Mucosa of stomach (tissue), 1 donor: Measurements from ENCODE around the gene IBA57.

Experiments
- H3K27me3 ChIP-seq: one replicate; pipeline ENCODE4 v1.7.0; 2013; ENCODE audit warnings: mild to moderate bottlenecking, low read length; ENCODE audit not compliant: control insufficient read depth, insufficient read depth
- H3K36me3 ChIP-seq: one replicate; pipeline ENCODE4 v1.7.0; 2013; ENCODE audit warnings: low read length; ENCODE audit not compliant: control insufficient read depth, insufficient read depth
- H3K4me1 ChIP-seq: one replicate; pipeline ENCODE4 v1.7.0; 2013; ENCODE audit warnings: mild to moderate bottlenecking, low read length; ENCODE audit not compliant: control insufficient read depth, insufficient read depth
- H3K4me3 ChIP-seq: one replicate; pipeline ENCODE4 v1.7.0; 2013; ENCODE audit warnings: low read length
- H3K9ac ChIP-seq: one replicate; pipeline ENCODE4 v1.7.0; 2013; ENCODE audit warnings: mild to moderate bottlenecking, low read length, moderate library complexity
- H3K9me3 ChIP-seq: one replicate; pipeline ENCODE4 v1.7.0; 2013; ENCODE audit warnings: mild to moderate bottlenecking, low read length, moderate library complexity; ENCODE audit not compliant: control insufficient read depth
- donor health status: Pancreatic carcinoma.

Gene IBA57

GRCh38 chr1:228139931-228140723 is 25.5 kb upstream of the IBA57 start, which contains the start of gene GUK1:
Gene GUK1, plus strand, starts transcription at chr1:228140279. Its CDS starts 24 bp downstream, at chr1:228140303.
- Histone ChIP-seq H3K9ac (peak within 1 kb of the TSS; percentile 93), H3K36me3 (no peaks in the 10 kb centered on the region), H3K4me3 (peak within 1 kb of the TSS; percentile 88), H3K27me3 (no peaks in the 10 kb centered on the region), H3K9me3 (no peaks in the 10 kb centered on the region), H3K4me1 (peaks cover 43% of the 10 kb centered on the region)

- Histone ChIP-seq H3K9ac (peak overlapping the region; percentile 93), H3K4me1 (peaks cover 43% of the 10 kb centered on the region), H3K4me3 (peak overlapping the region; percentile 88), H3K27me3 (no peaks in the 10 kb centered on the region), H3K9me3 (no peaks in the 10 kb centered on the region), H3K36me3 (no peaks in the 10 kb centered on the region)
Measured at GRCh38 chr1:228140724-228141225, 24.8 kb upstream of the IBA57 start.

- H3K4me3 ChIP-seq = peak overlapping the region; percentile 88
- H3K36me3 ChIP-seq = no peaks in the 10 kb centered on the region
- H3K9me3 ChIP-seq = no peaks in the 10 kb centered on the region
- H3K9ac ChIP-seq = peak overlapping the region; percentile 93
- H3K4me1 ChIP-seq = peaks cover 43% of the 10 kb centered on the region
- H3K27me3 ChIP-seq = no peaks in the 10 kb centered on the region
Measured at GRCh38 chr1:228141226-228142044, 24.2 kb upstream of the IBA57 start.

GRCh38 chr1:228142155-228142691 is 23.4 kb upstream of the IBA57 start:
- Histone ChIP-seq H3K9ac (peak overlapping the region; percentile 93), H3K36me3 (peaks cover 4% of the 10 kb centered on the region), H3K4me1 (peaks cover 43% of the 10 kb centered on the region), H3K27me3 (no peaks in the 10 kb centered on the region), H3K4me3 (peak overlapping the region; percentile 88), H3K9me3 (no peaks in the 10 kb centered on the region)

GRCh38 chr1:228142701-228143136 is 22.9 kb upstream of the IBA57 start:
- peaks cover 43% of the 10 kb centered on the region for H3K4me1 ChIP-seq
- H3K9me3 ChIP-seq = no peaks in the 10 kb centered on the region
- peaks cover 4% of the 10 kb centered on the region for H3K36me3 ChIP-seq
- no peak overlapping the region for H3K9ac ChIP-seq
- H3K4me3 ChIP-seq = no peak overlapping the region
- no peaks in the 10 kb centered on the region for H3K27me3 ChIP-seq

GRCh38 chr1:228143480-228144192 is 22.0 kb upstream of the IBA57 start:
- Histone ChIP-seq H3K4me1 (peaks cover 50% of the 10 kb centered on the region), H3K4me3 (no peak overlapping the region), H3K36me3 (peaks cover 4% of the 10 kb centered on the region), H3K27me3 (no peaks in the 10 kb centered on the region), H3K9me3 (no peaks in the 10 kb centered on the region), H3K9ac (no peak overlapping the region)

GRCh38 chr1:228144193-228144992 is 21.2 kb upstream of the IBA57 start:
- H3K27me3 ChIP-seq = no peaks in the 10 kb centered on the region
- H3K9me3 ChIP-seq = no peaks in the 10 kb centered on the region
- no peak overlapping the region for H3K4me3 ChIP-seq
- H3K9ac ChIP-seq = no peak overlapping the region
- H3K4me1 ChIP-seq = peaks cover 56% of the 10 kb centered on the region
- H3K36me3 ChIP-seq = peaks cover 4% of the 10 kb centered on the region

GRCh38 chr1:228144993-228145343 is 20.6 kb upstream of the IBA57 start:
- Histone ChIP-seq H3K4me3 (no peak overlapping the region), H3K9ac (no peak overlapping the region), H3K4me1 (peaks cover 60% of the 10 kb centered on the region), H3K36me3 (peaks cover 4% of the 10 kb centered on the region), H3K27me3 (no peaks in the 10 kb centered on the region), H3K9me3 (no peaks in the 10 kb centered on the region)

- Histone ChIP-seq H3K4me3 (no peak overlapping the region), H3K9me3 (no peaks in the 10 kb centered on the region), H3K36me3 (peaks cover 4% of the 10 kb centered on the region), H3K27me3 (no peaks in the 10 kb centered on the region), H3K9ac (no peak overlapping the region), H3K4me1 (peaks cover 68% of the 10 kb centered on the region)
Measured at GRCh38 chr1:228145463-228146416, 19.9 kb upstream of the IBA57 start.

GRCh38 chr1:228146417-228147150 is 19.0 kb upstream of the IBA57 start:
- no peak overlapping the region for H3K4me3 ChIP-seq
- H3K27me3 ChIP-seq = no peaks in the 10 kb centered on the region
- H3K9ac ChIP-seq = no peak overlapping the region
- peaks cover 4% of the 10 kb centered on the region for H3K36me3 ChIP-seq
- H3K4me1 ChIP-seq = peaks cover 68% of the 10 kb centered on the region
- no peaks in the 10 kb centered on the region for H3K9me3 ChIP-seq
